A673 (cell line): Measurements from ENCODE around the gene VAT1L.

Experiments used
- EZH2 ChIP-seq: fragments of 200-600 bp; sonication (generic); IDR thresholded peaks from 2 replicates; pipeline ENCODE4 v1.6.1; 2017; ENCODE audit warnings: borderline replicate concordance, low read depth, mild to moderate bottlenecking, mixed read lengths, antibody characterized with exemption, low read length; ENCODE audit not compliant: poor library complexity, severe bottlenecking
- TF ChIP-seq, protein P1 (sequence below): fragments of 300-800, 200-600 bp; sonication (generic); conservative IDR thresholded peaks from 2 replicates; pipeline ENCODE4 v1.5.1; 2017; ENCODE audit warnings: low read depth, mild to moderate bottlenecking, antibody characterized with exemption, low read length, moderate library complexity, mixed read lengths

GRCh38 chr16:77784441-77785372 is 3.7 kb upstream of the VAT1L start:
- TF ChIP-seq, protein P1, sequence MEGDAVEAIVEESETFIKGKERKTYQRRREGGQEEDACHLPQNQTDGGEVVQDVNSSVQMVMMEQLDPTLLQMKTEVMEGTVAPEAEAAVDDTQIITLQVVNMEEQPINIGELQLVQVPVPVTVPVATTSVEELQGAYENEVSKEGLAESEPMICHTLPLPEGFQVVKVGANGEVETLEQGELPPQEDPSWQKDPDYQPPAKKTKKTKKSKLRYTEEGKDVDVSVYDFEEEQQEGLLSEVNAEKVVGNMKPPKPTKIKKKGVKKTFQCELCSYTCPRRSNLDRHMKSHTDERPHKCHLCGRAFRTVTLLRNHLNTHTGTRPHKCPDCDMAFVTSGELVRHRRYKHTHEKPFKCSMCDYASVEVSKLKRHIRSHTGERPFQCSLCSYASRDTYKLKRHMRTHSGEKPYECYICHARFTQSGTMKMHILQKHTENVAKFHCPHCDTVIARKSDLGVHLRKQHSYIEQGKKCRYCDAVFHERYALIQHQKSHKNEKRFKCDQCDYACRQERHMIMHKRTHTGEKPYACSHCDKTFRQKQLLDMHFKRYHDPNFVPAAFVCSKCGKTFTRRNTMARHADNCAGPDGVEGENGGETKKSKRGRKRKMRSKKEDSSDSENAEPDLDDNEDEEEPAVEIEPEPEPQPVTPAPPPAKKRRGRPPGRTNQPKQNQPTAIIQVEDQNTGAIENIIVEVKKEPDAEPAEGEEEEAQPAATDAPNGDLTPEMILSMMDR, result 0 out of 2 replicates have a peak, but pooled peaks have one; percentile 19
- TF ChIP-seq EZH2, result no peak
